SK-N-SH (cell line): ENCODE data around the gene SLC47A1.

ENCODE experiments used
- IRF3 ChIP-seq: fragments of 150-350 bp; IDR thresholded peaks from 2 replicates; pipeline ENCODE4 v1.6.1; 2016; ENCODE audit warnings: mild to moderate bottlenecking, low read depth, low read length
- TAF1 ChIP-seq: IDR thresholded peaks from 2 replicates; pipeline ENCODE4 v1.6.1; 2012; ENCODE audit warnings: low read depth, mild to moderate bottlenecking, low read length, moderate library complexity, borderline replicate concordance

- TF ChIP-seq TAF1 = no peak
- TF ChIP-seq IRF3 = no peak
These were observed 92.4 kb downstream of the SLC47A1 start for GRCh38 chr17:19626079-19626478.
